Kidney (tissue), 14 donors: ENCODE measurements around the gene CLEC9A. TPM values are rescaled to one million over a fixed set of nuclear protein-coding genes. Genes with fewer than 3 reads are reported as not detected.

Experiments
- DNase-seq, 5 donors: peaks; one replicate each; pipeline ENCODE4 v3.0.0-alpha.2; 2013 to 2020
- FAIRE-seq: peaks from 2 replicates; lab custom pipeline; 2012; peaks lifted over from hg19 to GRCh38; lab: Jason Lieb, UNC
- H3K27ac ChIP-seq, 2 donors: one replicate each; pipeline ENCODE4 v1.7.0; 2013; ENCODE audit warnings: low read depth in 2 of 2, low read length in 2 of 2, inconsistent platforms in 1 of 2
- H3K27me3 ChIP-seq: one replicate; pipeline ENCODE4 v1.7.1; 2013; ENCODE audit warnings: low read length, inconsistent platforms; ENCODE audit not compliant: control insufficient read depth, insufficient read depth
- H3K36me3 ChIP-seq, 3 donors: one replicate each; pipeline versions ENCODE4 v1.7.0 to v1.7.1; 2013; ENCODE audit warnings: low read length in 3 of 3, control low read depth in 1 of 3, inconsistent platforms in 1 of 3; ENCODE audit not compliant: insufficient read depth in 3 of 3, control insufficient read depth in 2 of 3
- H3K4me1 ChIP-seq, 3 donors: one replicate each; pipeline versions ENCODE4 v1.7.0 to v1.7.1; 2013; ENCODE audit warnings: low read length in 3 of 3, inconsistent platforms in 1 of 3, low read depth in 1 of 3; ENCODE audit not compliant: control insufficient read depth in 2 of 3, insufficient read depth in 2 of 3
- H3K4me3 ChIP-seq, 3 donors: one replicate each; pipeline versions ENCODE4 v1.7.0 to v1.8.1; 2013; ENCODE audit warnings: low read length in 3 of 3, control low read depth in 1 of 3, inconsistent platforms in 1 of 3
- H3K9ac ChIP-seq, 3 donors: one replicate each; pipeline versions ENCODE4 v1.7.0 to v1.7.1; 2013; ENCODE audit warnings: low read length in 3 of 3, control low read depth in 1 of 3, inconsistent platforms in 1 of 3
- H3K9me3 ChIP-seq, 3 donors: one replicate each; pipeline versions ENCODE4 v1.7.0 to v1.7.1; 2013; ENCODE audit warnings: low read length in 3 of 3, control low read depth in 1 of 3, inconsistent platforms in 1 of 3; ENCODE audit not compliant: control insufficient read depth in 2 of 3, insufficient read depth in 1 of 3
- CTCF ChIP-seq: IDR thresholded peaks from 3 replicates; pipeline ENCODE4 v1.5.1; 2012; ENCODE audit warnings: mild to moderate bottlenecking, moderate library complexity, borderline replicate concordance; ENCODE audit not compliant: insufficient read depth; ENCODE audit errors: extremely low read depth
- intact Hi-C: fragments of 100-400 bp; cut with DNase I; formaldehyde crosslinking; loops from one replicate; pipeline ENCODE4 v1.11.1; 2022
- polyA plus RNA-seq: library from polyadenylated mRNA; stranded (reverse); fragments of 350-450 nt; fragmentation: Illumina TruSeq; extraction: RNeasy Lipid Tissue Mini Kit (QIAGEN cat#74804); gene quantifications from one replicate; pipeline ENCODE4 v1.2.3, GENCODE V29; 2014; ENCODE audit warnings: low read depth, low replicate concordance; ENCODE audit not compliant: insufficient read depth
- total RNA-seq: library from RNA; stranded (reverse); fragmentation: NEBNext Ultra II Directional; extraction: Animal tissue kit (Norgen Biotek cat#: 25700); gene quantifications from one replicate; pipeline ENCODE4 v1.2.1, GENCODE V29; 2021
- donor health status: control.
- donor health status: control.
- donor health status: control.
- donor health status: control.
- donor health status: control.
- donor health status: DM: yes; HTN: yes; CAD: no.
- donor health status: Normal renal cell carcinoma (clear cell type).

The CLEC9A gene
- total and polyA plus RNA-seq, 2 donors from 2014 or later, result 0.57 TPM; not detected in 1

- H3K9me3 ChIP-seq, result no peaks in the 10 kb centered on the region
- DNase-seq (peak in 4 of 5 donors; percentile 16 to 69 (median 42)), FAIRE-seq (no peak)
- peaks cover 3 to 6% (median 6%) of the 10 kb centered on the region in 3 donors for H3K4me1 ChIP-seq
- intact Hi-C loops, result no loop called here
- no peak for TF ChIP-seq CTCF
- H3K9ac ChIP-seq, result no peak overlapping the region
- no peaks in the 10 kb centered on the region for H3K27me3 ChIP-seq
- H3K36me3 ChIP-seq, result no peaks in the 10 kb centered on the region
- no peak overlapping the region for H3K27ac ChIP-seq
- H3K4me3 ChIP-seq, result no peak overlapping the region
Measured at GRCh38 chr12:10101042-10101579, 70.6 kb downstream of the CLEC9A start.

- Histone ChIP-seq H3K27ac (no peak overlapping the region), H3K27me3 (no peaks in the 10 kb centered on the region), H3K36me3 (no peaks in the 10 kb centered on the region), H3K9me3 (no peaks in the 10 kb centered on the region), H3K9ac (no peak overlapping the region), H3K4me3 (no peak overlapping the region), H3K4me1 (peaks cover 2 to 6% (median 3%) of the 10 kb centered on the region in 3 donors)
- intact Hi-C loops, result no loop called here
- DNase-seq (no peak), FAIRE-seq (no peak)
- no peak for TF ChIP-seq CTCF
Measured at GRCh38 chr12:10101648-10102220, 71.3 kb downstream of the CLEC9A start.

DNA sequence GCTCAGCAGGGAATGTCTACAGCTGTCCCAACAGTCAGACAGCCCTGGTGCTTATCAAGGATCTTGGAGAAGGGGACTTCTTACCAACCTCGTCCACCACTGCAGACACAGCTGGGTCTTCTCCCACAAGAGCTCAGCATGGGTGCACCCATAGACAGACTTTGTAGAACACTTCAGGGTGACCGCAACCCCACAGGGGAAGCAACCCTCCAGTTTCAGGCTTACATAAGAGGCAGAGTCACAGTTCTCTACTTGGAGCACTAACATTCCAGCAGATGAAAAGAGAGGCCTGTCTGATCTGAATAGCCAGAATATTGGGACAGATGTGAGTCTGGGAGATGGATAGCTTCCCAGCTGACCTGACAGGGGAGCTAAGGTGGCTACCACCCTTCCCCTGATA is 71.8 kb downstream of the CLEC9A start:
- FAIRE-seq (no peak), DNase-seq (peak in 1 of 5 donors; percentile 24)
- Histone ChIP-seq H3K36me3 (no peaks in the 10 kb centered on the region), H3K9ac (no peak overlapping the region), H3K4me3 (no peak overlapping the region), H3K27ac (no peak overlapping the region), H3K27me3 (no peaks in the 10 kb centered on the region), H3K9me3 (no peaks in the 10 kb centered on the region), H3K4me1 (peaks cover 0 to 6% (median 3%) of the 10 kb centered on the region in 3 donors)
- intact Hi-C loops, result no loop called here
- TF ChIP-seq CTCF, result no peak
